ENCODE results near the gene LITAFD.

The LITAFD gene

DNA sequence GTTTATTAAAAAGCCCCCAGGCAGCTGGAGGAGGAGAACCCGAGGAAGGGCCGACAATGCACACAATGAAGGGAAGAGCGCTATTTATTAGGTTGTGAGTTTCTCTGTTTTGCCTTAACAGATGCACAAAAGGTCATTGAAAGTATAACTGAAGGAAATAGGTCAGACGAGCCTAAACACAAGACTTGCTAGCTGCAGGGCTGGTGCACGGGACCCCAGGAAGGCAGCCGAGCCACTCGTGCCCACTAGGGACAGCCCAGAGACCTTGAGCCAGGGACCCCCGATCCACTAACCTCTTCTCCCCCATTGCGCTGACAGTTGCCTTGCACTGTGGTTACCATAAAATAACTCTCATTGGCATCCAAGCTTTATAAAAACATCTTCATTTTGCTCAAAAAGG lies 11.3 kb downstream of the LITAFD start:
- Histone ChIP-seq H3K36me3 (ENCODE audit: control insufficient read depth in 1 of 2, insufficient read depth in 2 of 2, low read length in 2 of 2) (peaks cover 61 to 71% of the 10 kb centered on the region in 2 experiments), H3K4me3 (ENCODE audit: low read depth, low read length) (no peak overlapping the region), H3K4me1 (ENCODE audit: control insufficient read depth in 1 of 2, insufficient read depth in 2 of 2, low read length in 2 of 2) (no peaks in the 10 kb centered on the region), H2BK5ac (ENCODE audit: low read depth, low read length, poor library complexity) (no peak overlapping the region), H3K4me2 (ENCODE audit: low read length) (no peak overlapping the region), H3K14ac (ENCODE audit: low read length) (no peak overlapping the region), H3K27ac (ENCODE audit: low read depth, low read length) (no peak overlapping the region), H4K8ac (ENCODE audit: low read depth, low read length) (no peak overlapping the region), H3K9ac (ENCODE audit: low read length) (no peak overlapping the region), H3K79me2 (ENCODE audit: control insufficient read depth, insufficient read depth, low read length, poor library complexity) (no peaks in the 10 kb centered on the region), H2BK120ac (ENCODE audit: insufficient read depth, low read length, poor library complexity) (no peak overlapping the region), H3K23ac (ENCODE audit: low read length) (no peak overlapping the region), H2AFZ (ENCODE audit: insufficient read depth, low read length, poor library complexity) (no peak overlapping the region), H4K91ac (ENCODE audit: low read depth, low read length) (no peak overlapping the region), H3K79me1 (ENCODE audit: low read length) (no peaks in the 10 kb centered on the region), H3K27me3 (ENCODE audit: insufficient read depth, low read length) (no peaks in the 10 kb centered on the region), H2BK12ac (ENCODE audit: low read length) (no peak overlapping the region), H3K4ac (ENCODE audit: low read depth, low read length) (no peak overlapping the region), H3K18ac (ENCODE audit: low read length) (no peak overlapping the region), H4K12ac (ENCODE audit: low read depth, low read length) (no peak overlapping the region), H2AK5ac (ENCODE audit: low read length) (no peak overlapping the region), H3K9me3 (ENCODE audit: insufficient read depth, low read depth, low read length) (peaks cover 2% of the 10 kb centered on the region)
- no peak for DNase-seq
- WGBS (ENCODE audit: extremely low coverage, insufficient coverage, insufficient read length): no CpG with 5 or more reads among the region's 9 CpGs

- no peak for DNase-seq
- Histone ChIP-seq H3K79me1 (ENCODE audit: low read length) (no peaks in the 10 kb centered on the region), H3K79me2 (ENCODE audit: control insufficient read depth, insufficient read depth, low read length, poor library complexity) (no peaks in the 10 kb centered on the region), H3K18ac (ENCODE audit: low read length) (no peak overlapping the region), H3K36me3 (ENCODE audit: control insufficient read depth in 1 of 2, insufficient read depth in 2 of 2, low read length in 2 of 2) (peaks cover 63 to 77% of the 10 kb centered on the region in 2 experiments), H4K8ac (ENCODE audit: low read depth, low read length) (no peak overlapping the region), H3K4ac (ENCODE audit: low read depth, low read length) (no peak overlapping the region), H3K4me3 (ENCODE audit: low read depth, low read length) (no peak overlapping the region), H3K4me1 (ENCODE audit: control insufficient read depth in 1 of 2, insufficient read depth in 2 of 2, low read length in 2 of 2) (no peaks in the 10 kb centered on the region), H3K27ac (ENCODE audit: low read depth, low read length) (no peak overlapping the region), H3K4me2 (ENCODE audit: low read length) (no peak overlapping the region), H2BK12ac (ENCODE audit: low read length) (no peak overlapping the region), H4K12ac (ENCODE audit: low read depth, low read length) (no peak overlapping the region), H2AFZ (ENCODE audit: insufficient read depth, low read length, poor library complexity) (no peak overlapping the region), H2BK120ac (ENCODE audit: insufficient read depth, low read length, poor library complexity) (no peak overlapping the region), H3K9me3 (ENCODE audit: insufficient read depth, low read depth, low read length) (peaks cover 2% of the 10 kb centered on the region), H2AK5ac (ENCODE audit: low read length) (no peak overlapping the region), H3K14ac (ENCODE audit: low read length) (no peak overlapping the region), H4K91ac (ENCODE audit: low read depth, low read length) (no peak overlapping the region), H3K27me3 (ENCODE audit: insufficient read depth, low read length) (no peaks in the 10 kb centered on the region), H3K9ac (ENCODE audit: low read length) (no peak overlapping the region), H2BK5ac (ENCODE audit: low read depth, low read length, poor library complexity) (no peak overlapping the region), H3K23ac (ENCODE audit: low read length) (no peak overlapping the region)
- no CpG with 5 or more reads among the region's 14 CpGs for whole genome bisulfite sequencing (ENCODE audit: extremely low coverage, insufficient coverage, insufficient read length)
Measured at GRCh38 chr16:8893976-8894690, 12.0 kb downstream of the LITAFD start.

DNA sequence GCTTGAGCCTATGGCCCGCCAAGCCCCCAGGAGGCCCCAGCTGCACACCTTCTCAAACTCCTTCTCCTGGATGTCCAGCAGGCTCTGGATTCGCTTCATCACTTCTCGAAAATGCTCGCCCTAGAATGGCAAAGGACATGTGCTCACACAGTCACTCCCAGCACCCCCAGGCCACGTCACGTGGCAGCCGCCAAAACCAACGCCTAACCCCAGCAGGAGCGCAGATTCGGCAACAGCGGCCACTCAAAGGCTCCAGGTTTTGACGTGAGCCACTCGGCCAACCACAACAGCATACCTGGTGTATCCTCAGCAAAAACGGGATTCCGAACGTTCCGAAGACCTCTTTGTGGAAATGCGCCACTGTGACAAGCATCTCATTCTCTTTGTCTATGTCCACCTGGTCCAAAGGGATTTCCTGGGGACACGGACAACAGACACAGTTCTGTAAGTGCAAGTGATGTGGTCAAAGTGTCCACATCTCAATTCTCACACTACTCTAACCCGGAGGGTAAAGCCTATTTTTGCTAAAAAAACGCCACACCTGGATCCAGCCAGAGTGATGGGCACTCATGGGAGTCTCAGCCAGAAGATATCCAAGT lies 12.7 kb downstream of the LITAFD start:
- Histone ChIP-seq H2AFZ (ENCODE audit: insufficient read depth, low read length, poor library complexity) (no peak overlapping the region), H2BK12ac (ENCODE audit: low read length) (no peak overlapping the region), H2BK120ac (ENCODE audit: insufficient read depth, low read length, poor library complexity) (no peak overlapping the region), H3K14ac (ENCODE audit: low read length) (no peak overlapping the region), H3K18ac (ENCODE audit: low read length) (no peak overlapping the region), H2BK5ac (ENCODE audit: low read depth, low read length, poor library complexity) (no peak overlapping the region), H3K23ac (ENCODE audit: low read length) (no peak overlapping the region), H3K79me1 (ENCODE audit: low read length) (no peaks in the 10 kb centered on the region), H4K8ac (ENCODE audit: low read depth, low read length) (no peak overlapping the region), H3K4me3 (ENCODE audit: low read depth, low read length) (no peak overlapping the region), H3K9ac (ENCODE audit: low read length) (no peak overlapping the region), H3K4me2 (ENCODE audit: low read length) (no peak overlapping the region), H4K91ac (ENCODE audit: low read depth, low read length) (no peak overlapping the region), H3K9me3 (ENCODE audit: insufficient read depth, low read depth, low read length) (peaks cover 2% of the 10 kb centered on the region), H3K4me1 (ENCODE audit: control insufficient read depth in 1 of 2, insufficient read depth in 2 of 2, low read length in 2 of 2) (no peaks in the 10 kb centered on the region), H2AK5ac (ENCODE audit: low read length) (no peak overlapping the region), H3K27ac (ENCODE audit: low read depth, low read length) (no peak overlapping the region), H4K12ac (ENCODE audit: low read depth, low read length) (no peak overlapping the region), H3K36me3 (ENCODE audit: control insufficient read depth in 1 of 2, insufficient read depth in 2 of 2, low read length in 2 of 2) (peaks cover 61 to 76% of the 10 kb centered on the region in 2 experiments), H3K4ac (ENCODE audit: low read depth, low read length) (no peak overlapping the region), H3K79me2 (ENCODE audit: control insufficient read depth, insufficient read depth, low read length, poor library complexity) (no peaks in the 10 kb centered on the region), H3K27me3 (ENCODE audit: insufficient read depth, low read length) (no peaks in the 10 kb centered on the region)
- DNase-seq: no peak
- WGBS (ENCODE audit: extremely low coverage, insufficient coverage, insufficient read length): no CpG with 5 or more reads among the region's 21 CpGs

GRCh38 chr16:8898660-8899318 lies 16.6 kb downstream of the LITAFD start:
- no peaks in the 10 kb centered on the region for H3K4me1 ChIP-seq (ENCODE audit: control insufficient read depth in 1 of 2, insufficient read depth in 2 of 2, low read length in 2 of 2)
- H2BK120ac ChIP-seq (ENCODE audit: insufficient read depth, low read length, poor library complexity): no peak overlapping the region

More at GRCh38 chr16:8898660-8899318, 16.6 kb downstream of the LITAFD start:
- H4K91ac ChIP-seq (ENCODE audit: low read depth, low read length): no peak overlapping the region
- H3K79me2 ChIP-seq (ENCODE audit: control insufficient read depth, insufficient read depth, low read length, poor library complexity): no peaks in the 10 kb centered on the region
- no peak overlapping the region for H2AFZ ChIP-seq (ENCODE audit: insufficient read depth, low read length, poor library complexity)
- H3K18ac ChIP-seq (ENCODE audit: low read length): no peak overlapping the region
- no peak overlapping the region for H3K14ac ChIP-seq (ENCODE audit: low read length)
- H3K27me3 ChIP-seq (ENCODE audit: insufficient read depth, low read length): no peaks in the 10 kb centered on the region
- no peak overlapping the region for H4K8ac ChIP-seq (ENCODE audit: low read depth, low read length)
- no peak overlapping the region for H3K27ac ChIP-seq (ENCODE audit: low read depth, low read length)
- no peak overlapping the region for H3K4me2 ChIP-seq (ENCODE audit: low read length)
- DNase-seq: no peak
- no peak overlapping the region for H2BK5ac ChIP-seq (ENCODE audit: low read depth, low read length, poor library complexity)
- no peak overlapping the region for H3K23ac ChIP-seq (ENCODE audit: low read length)
- H4K12ac ChIP-seq (ENCODE audit: low read depth, low read length): no peak overlapping the region
- no peak overlapping the region for H3K4me3 ChIP-seq (ENCODE audit: low read depth, low read length)
- H3K4ac ChIP-seq (ENCODE audit: low read depth, low read length): no peak overlapping the region
- H3K9me3 ChIP-seq (ENCODE audit: insufficient read depth, low read depth, low read length): peaks cover 2% of the 10 kb centered on the region
- H2AK5ac ChIP-seq (ENCODE audit: low read length): no peak overlapping the region
- WGBS (ENCODE audit: extremely low coverage, insufficient coverage, insufficient read length): no CpG with 5 or more reads among the region's 3 CpGs
- H3K36me3 ChIP-seq (ENCODE audit: control insufficient read depth in 1 of 2, insufficient read depth in 2 of 2, low read length in 2 of 2): peaks cover 50 to 67% of the 10 kb centered on the region in 2 experiments
- H3K9ac ChIP-seq (ENCODE audit: low read length): no peak overlapping the region
- no peaks in the 10 kb centered on the region for H3K79me1 ChIP-seq (ENCODE audit: low read length)
- H2BK12ac ChIP-seq (ENCODE audit: low read length): no peak overlapping the region

All from trophoblast cell (in vitro differentiated cells and primary cell).